Measurements from ENCODE around the gene BIK. TPM values are rescaled to one million over a fixed set of nuclear protein-coding genes. Genes with fewer than 3 reads are reported as not detected.

BIK gene
- total RNA-seq, 1 donor from 2014 or later = 0.87 TPM

GRCh38 chr22:43150731-43151206 is 40.2 kb downstream of the BIK start:
- Histone ChIP-seq H3K36me3 (no peaks in the 10 kb centered on the region), H3K9me3 (no peaks in the 10 kb centered on the region), H3K4me3 (peak overlapping the region; percentile 96), H3K27me3 (no peaks in the 10 kb centered on the region), H3K4me1 (peaks cover 11% of the 10 kb centered on the region), H3K27ac (peak overlapping the region; percentile 90)
- no peak for ATAC-seq
- intact Hi-C loops (cut with DNase I) = no loop called here
- no peak for TF ChIP-seq CTCF (IDR thresholded peaks at IDR 0.05)
- DNase-seq = no peak

DNA sequence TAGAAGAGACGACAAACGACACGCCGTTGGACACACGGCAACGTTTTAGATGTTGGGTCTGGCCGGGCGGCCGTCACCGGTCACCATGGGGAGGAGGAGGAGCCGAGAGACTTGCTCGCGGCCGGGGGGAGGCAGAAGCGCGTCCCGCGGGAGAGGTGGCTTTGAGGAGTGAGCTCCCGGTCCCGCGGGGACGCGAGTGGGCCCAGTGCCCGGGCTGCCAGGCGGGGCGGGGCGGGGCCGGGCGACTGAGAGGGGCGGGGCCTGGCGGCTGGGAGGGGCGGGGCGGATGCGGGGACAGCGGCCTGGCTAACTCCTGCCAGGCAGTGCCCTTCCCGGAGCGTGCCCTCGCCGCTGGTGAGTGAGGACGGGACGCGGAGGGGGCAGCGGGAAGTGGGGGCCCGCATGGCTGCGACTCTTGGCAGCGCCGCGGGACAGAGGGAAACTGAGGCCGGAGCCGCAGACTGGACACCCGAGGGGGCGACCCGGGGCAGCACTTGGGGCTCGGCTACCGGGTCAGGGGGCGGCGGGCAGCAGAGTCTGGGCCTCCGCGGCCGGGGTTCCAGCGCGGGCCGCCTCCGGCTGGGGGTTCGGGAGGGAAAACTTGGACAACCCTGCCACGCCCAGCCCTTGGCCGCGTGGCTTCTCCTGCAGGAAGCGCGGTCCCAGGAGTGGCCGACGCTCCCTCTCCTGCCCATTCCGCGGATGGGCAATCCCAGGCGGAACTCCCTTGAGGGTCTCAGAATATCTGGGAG is 40.9 kb downstream of the BIK start, which contains the start of gene TSPO:
Gene TSPO (plus strand): TSS at position 309 of the 752 bp plus-strand sequence. CDS start 7,680 bp downstream, outside the sequence.
- ATAC-seq (peak; percentile 88), DNase-seq (peak; percentile 90)
- Histone ChIP-seq H3K27me3 (no peaks in the 10 kb centered on the region), H3K36me3 (no peaks in the 10 kb centered on the region), H3K27ac (peak within 1 kb of the TSS; percentile 90), H3K9me3 (no peaks in the 10 kb centered on the region), H3K4me1 (peaks cover 11% of the 10 kb centered on the region), H3K4me3 (peak within 1 kb of the TSS; percentile 96)
- no peak for TF ChIP-seq CTCF (IDR thresholded peaks at IDR 0.05)
- intact Hi-C loops (cut with DNase I) = no loop called here

- intact Hi-C loops (cut with DNase I) = no loop called here
- TF ChIP-seq CTCF (IDR thresholded peaks at IDR 0.05) = no peak
- ATAC-seq = no peak
Observed at GRCh38 chr22:43152003-43152356, 41.4 kb downstream of the BIK start.

DNA sequence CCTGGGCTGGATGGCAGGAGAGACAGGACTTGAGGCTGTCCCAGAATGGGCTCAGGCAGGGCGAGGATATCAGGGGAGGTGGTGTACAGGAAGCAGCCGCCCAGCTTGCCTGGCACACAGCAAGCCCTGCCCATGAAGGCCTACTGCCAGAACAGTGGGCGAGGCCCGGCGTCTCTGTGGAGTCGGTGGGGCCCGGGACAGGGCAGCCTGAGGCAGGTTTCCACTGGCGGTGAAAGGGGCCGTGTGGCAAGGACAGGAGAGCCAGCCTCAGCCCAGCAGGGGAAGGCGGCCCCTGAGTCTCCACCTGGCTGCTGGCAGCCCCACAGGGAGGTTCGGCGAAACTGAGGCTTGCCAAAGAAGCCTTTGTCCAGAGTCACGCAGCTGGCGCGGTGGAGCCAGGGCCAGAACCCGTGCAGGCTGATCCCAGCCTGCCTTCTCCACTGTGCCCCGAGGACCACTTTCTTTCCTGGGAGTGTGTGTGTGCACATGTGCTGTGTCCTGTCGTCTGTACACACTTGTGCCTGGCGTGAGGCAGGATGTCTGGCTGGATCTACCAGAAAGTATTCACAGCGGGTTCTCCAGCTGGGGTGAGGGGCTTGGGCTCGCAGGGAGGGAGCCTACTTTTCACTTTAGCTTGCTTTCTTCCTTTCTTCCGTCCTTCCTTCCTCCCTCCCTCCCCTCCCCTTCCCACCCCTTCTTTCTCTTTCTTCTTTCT is 42.0 kb downstream of the BIK start:
- ATAC-seq (peak; percentile 81), DNase-seq (peak; percentile 92)
- peak overlapping the region; percentile 96 for H3K4me3 ChIP-seq
- peak overlapping the region; percentile 90 for H3K27ac ChIP-seq
- H3K4me1 ChIP-seq = peaks cover 11% of the 10 kb centered on the region
- H3K36me3 ChIP-seq = no peaks in the 10 kb centered on the region
- no peak for TF ChIP-seq CTCF (IDR thresholded peaks at IDR 0.05)
- H3K27me3 ChIP-seq = no peaks in the 10 kb centered on the region
- no peaks in the 10 kb centered on the region for H3K9me3 ChIP-seq
- intact Hi-C loops (cut with DNase I) = no loop called here

More at GRCh38 chr22:43152003-43152356, 41.4 kb downstream of the BIK start:
- H3K4me1 ChIP-seq = peaks cover 11% of the 10 kb centered on the region
- no peaks in the 10 kb centered on the region for H3K27me3 ChIP-seq
- no peaks in the 10 kb centered on the region for H3K9me3 ChIP-seq
- H3K27ac ChIP-seq = peak overlapping the region; percentile 90
- DNase-seq = no peak
- H3K36me3 ChIP-seq = no peaks in the 10 kb centered on the region
- peak overlapping the region; percentile 96 for H3K4me3 ChIP-seq

GRCh38 chr22:43153899-43154298 is 43.3 kb downstream of the BIK start:
- ATAC-seq = no peak
- H3K27ac ChIP-seq = peak overlapping the region; percentile 11
- DNase-seq = no peak
- H3K27me3 ChIP-seq = no peaks in the 10 kb centered on the region
- H3K36me3 ChIP-seq = no peaks in the 10 kb centered on the region
- H3K4me1 ChIP-seq = peaks cover 11% of the 10 kb centered on the region
- H3K4me3 ChIP-seq = no peak overlapping the region
- TF ChIP-seq CTCF (IDR thresholded peaks at IDR 0.05) = no peak
- no peaks in the 10 kb centered on the region for H3K9me3 ChIP-seq
- intact Hi-C loops (cut with DNase I) = no loop called here
